Limb (tissue), 2 donors: ENCODE data around the gene TCAIM.
"Not testable (repeated sequence)": the region's sequence is repeated elsewhere in the genome, so short reads cannot be mapped to it uniquely, and the experiment has no call there.

ENCODE experiments used
- DNase-seq, 2 donors: peaks; one replicate each; pipeline ENCODE4 v3.0.0-alpha.2; 2016; ENCODE audit errors: extremely low spot score in 2 of 2

Gene TCAIM

DNA sequence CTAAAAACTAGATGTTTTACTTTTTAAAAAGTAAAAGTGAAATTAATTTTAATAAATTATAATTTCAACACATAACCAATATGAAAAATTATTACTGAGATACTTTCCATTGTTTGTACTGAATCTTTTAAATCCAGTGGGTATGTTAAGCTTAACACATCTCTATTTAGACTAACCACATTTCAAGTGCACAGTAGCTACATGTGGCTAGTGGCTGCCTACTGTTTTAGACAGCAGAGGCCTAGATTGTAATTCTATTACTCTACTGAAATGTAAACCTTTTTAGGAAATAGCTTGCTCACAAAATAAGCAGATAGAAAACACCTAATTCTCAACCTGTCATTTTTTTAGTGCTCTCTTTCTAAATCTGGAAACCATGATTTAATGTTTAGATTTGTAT lies 4.9 kb downstream of the TCAIM start:
- no peak for DNase-seq

DNA sequence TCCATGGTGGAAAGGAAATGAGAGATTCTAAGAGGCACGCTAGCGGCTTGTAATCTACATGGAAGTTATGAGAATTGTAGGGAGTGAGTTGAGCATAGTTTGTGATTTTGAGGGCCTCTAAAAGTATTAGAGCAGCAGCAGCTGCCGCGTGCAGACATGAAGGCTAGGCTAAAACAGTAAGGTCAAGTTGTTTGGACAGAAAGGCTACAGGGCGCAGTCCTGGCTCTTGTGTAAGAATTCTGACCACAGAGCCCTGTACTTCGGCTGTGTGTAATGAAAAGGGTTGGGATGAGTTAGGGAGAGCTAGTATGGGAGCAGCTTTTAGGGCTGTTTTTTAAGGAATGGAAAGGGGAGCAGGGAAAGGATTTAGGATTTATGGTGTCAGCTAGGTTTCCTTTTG lies 8.0 kb downstream of the TCAIM start:
- not testable (repeated sequence) for DNase-seq

DNA sequence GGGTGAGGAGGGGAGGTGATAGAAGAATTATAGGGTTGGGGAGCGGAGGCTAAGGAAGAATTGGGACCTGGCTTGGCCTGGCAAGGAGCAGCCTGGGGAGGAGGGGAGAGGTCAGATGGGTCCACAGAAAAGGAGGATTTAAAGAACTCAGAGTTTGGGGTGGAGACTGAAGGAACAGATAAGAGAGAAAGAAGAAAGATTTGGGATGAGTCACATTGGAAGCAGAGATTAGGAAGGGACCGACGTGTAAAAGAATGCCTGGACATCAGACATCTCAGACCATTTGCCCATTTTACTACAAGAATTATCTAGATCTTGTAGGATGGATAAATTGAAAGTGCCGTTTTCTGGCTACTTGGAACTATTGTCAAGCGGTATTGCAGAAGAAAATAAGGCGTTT lies 10.4 kb downstream of the TCAIM start:
- DNase-seq: no peak

DNA sequence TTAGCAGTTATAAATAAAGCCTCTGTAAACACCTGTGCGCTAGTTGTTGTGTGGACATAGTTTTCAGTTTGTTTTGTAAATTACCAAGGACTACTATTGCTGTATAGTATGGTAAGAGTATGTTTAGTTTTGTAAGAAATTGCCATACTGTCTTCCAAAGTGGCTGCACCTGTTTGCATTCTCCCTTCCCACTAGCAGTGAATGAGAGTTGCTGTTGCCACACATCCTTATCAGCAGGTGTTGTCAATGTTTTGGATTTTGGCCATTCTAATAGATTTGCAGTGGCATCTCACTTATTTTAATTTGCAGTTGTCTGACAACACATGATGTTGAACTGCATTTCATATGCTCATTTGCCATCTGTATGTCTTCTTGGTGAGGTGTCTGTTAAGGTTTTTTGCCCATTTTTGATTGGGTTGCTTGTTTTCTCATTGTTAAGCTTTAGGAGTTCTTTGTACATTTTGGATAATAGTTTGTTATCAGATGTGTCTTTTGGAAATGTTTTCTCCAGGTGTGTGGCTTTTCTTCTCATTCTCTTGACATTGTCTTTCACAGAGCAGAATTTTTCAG lies 14.9 kb downstream of the TCAIM start:
- no peak for DNase-seq

DNA sequence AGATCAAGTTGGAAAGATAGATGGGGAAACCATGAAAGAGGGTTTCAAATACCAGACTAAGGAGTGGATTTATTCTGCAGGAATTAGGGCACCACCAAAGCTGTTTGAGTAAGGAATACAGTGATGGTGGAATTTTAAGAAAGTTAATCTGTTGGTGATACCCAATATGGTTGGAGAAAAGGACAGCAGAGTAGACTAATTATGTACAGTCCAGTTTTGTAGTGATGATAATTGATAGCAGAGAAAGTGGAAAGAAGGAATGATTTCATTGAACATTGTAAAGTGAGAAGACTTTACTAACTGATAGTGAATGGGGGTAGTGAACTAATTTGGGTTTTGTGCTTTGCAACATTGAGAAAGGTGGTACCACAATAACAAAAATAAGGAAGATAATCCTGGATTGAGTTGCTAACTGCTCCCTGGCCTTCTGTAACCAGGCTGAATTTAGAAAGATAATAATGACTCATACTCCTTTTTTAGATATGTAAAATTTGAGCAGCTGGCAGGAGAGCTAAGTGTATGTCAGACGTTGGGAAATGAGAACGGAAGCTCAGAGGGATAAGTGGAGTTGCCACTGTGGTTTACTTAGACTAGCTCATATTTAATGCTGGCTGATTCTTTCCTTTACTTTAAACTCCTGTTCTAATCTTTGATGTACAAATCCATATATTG lies 16.9 kb downstream of the TCAIM start:
- DNase-seq: peak in 1 of 2 donors; percentile 32

DNA sequence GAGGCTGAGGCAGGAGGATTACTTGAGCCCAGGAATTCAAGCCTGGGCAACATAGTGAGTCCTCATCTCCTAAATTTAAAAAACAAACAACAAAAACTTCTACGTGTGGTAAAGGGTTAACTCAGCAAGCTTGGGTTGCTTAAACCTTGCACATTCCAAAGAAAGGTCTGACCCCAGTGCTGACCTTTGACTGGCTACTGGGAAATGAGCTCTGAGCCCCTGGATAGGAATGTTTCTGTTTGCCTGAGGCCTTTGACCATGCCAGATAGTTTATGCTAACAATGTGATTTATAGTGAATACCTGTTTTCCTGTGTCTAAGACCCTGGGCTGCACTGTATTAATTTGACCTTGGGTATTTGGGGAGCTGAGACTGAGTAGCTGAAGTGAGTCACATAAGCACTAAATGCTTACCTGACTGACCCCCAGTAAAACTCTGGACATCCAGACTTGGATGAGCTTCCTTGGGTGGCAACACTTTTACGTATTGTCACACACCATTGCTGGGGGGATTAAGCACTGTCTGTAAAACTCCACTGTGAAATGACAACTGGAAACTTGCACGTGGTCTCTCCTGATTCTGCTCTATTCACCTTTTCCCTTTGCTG lies 20.7 kb downstream of the TCAIM start:
- DNase-seq: no peak

DNA sequence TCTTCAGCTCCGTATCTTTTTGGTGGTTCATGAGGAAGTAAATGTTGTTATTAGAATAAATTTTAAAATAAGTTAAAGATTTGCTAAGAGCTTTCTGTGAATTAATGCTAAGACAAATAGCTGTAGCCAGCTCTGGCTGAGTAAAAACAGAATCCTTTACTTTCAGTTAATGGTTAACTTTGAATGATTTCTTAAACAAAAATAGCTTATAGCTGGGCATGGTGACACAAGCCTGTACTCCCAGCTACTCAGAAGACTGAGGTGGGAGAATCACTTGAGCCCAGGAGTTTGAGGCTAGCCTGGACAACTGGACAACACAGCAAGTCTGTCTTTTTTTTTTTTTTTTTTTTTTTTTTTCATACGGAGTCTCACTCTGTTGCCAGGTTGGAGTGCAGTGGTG lies 25.0 kb downstream of the TCAIM start:
- DNase-seq: no peak

DNA sequence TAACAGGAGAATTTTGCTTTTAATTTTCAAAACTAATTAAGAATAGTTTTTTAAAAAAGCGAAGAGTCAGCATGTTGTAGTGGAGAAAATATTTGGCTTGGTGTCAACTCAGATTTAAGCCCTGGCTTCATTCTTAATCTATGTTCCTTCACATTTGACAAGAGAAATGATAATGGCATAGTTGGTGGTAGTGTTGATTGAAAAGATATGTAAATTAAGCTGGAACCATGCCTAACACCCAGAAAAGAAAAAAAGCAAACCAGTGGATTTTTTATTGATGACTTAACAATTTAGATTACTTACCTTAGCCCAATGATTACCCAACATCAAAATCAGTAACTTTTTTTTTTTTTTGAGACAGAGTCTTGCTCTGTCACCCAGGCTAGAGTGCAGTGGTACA lies 27.4 kb downstream of the TCAIM start:
- DNase-seq: no peak

DNA sequence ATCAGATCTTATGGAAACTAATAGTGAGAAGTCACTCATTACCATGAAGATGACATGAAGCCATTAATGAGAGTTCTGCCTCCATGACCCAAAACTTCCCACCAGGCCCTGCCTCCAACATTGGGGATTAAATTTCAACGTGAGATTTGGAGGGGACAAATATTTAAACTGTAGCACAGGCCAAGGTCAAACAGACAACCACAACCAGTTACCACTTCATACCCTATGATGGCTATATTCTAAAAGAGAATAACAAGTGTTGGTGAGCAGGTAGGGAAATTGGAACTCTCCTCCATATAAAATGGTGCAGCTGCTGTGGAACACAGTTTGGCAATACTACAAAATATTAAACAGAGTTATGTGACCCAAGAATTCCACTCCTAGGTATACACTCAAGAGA lies 36.9 kb downstream of the TCAIM start:
- DNase-seq: no peak

DNA sequence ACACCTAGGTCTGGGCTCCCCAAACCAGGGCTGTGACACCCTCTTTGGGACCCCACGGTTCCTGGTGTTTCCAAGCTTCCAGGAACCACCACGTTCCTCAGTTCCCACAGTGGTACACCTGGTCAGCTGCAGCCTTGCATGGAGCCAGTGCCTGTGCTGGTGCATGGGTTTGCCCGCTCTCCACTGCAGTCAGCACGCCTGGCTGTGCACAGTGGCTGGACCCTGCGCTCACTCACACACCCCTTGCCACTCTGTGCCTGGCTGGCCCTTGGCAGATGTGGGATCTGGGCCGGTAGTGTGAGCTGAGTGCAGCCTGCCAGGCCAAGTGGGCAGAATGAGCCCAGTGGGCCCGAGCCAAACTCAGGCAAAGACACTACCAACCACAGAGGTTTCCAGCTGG lies 48.8 kb downstream of the TCAIM start:
- DNase-seq: no peak

DNA sequence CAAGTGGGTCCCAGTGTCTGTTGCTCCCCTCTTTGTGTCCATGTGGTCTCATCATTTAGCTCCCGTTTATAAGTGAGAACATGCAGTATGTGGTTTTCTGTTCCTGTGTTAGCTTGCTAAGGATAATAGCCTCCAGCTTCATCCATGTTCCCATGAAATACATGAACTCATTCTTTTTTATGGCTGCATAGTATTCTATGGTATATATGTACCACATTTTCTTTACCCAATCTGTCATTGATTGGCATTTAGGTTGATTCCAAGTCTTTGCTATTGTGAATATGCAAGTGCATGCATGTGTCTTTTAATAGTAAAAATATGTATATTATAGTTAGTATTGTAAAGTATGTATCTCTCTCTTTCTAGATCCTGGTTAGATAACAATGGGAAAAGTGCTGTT lies 53.9 kb downstream of the TCAIM start:
- no peak for DNase-seq

DNA sequence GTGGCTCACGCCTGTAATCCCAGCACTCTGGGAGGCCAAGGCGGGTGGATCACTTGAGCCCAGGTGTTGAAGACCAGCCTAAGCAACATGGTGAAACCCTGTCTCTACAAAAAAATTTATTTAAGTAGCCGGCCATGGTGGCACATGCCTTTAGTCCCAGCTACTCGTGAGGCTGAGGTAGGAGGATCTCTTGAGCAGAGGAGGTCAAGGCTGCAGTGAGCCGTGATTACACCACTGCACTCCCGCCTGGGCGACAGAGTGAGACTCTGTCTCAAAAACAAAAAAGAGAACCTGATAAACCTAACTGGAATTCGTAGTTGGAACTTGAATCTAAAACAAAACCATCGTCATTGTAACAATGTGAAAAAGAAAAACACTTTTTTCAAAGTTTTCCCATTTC lies 57.1 kb downstream of the TCAIM start:
- DNase-seq: no peak

DNA sequence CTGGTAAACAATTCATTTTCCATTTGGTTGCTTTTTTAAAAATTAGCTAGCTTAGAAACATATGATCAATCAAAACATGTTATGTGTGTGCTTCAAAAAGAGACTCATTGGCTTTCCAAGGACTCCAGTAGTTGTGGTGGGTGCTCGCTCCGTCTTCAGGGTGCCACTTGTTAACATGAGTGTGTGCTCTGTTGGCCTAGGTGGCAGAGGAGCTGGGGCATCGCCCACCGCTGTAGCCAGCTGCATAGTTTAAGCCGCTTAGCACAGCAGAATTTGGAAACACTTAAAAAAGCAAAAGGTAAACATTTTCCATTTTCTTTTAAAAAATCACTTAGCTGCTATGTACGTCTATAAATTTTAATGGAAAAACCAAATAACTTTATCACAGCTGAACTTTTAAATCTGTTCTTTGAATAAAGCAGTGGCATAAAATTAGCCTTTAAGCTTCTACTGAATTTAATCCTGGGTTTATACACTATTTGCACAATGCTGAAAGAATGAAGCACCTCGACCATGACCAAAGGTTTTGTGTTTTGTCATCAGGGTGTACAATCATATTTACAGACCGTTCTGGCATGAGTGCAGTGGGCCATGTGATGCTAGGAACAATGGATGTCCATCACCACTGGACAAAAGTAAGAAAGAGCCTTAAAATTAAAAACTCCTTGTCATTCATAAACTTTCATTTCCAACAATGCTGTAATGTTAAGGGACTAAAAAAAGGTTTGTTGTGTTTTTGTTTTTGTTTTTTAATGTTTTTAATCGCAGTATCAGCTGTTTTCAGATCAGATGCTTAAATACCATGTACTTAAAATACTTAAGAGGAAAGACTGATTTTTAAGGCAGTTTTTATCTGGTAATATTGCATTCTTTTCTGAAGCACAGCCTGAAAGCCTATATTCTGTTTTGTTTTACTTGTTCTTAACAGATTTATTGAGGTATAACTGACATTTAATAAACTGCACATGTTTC lies 57.9 kb downstream of the TCAIM start:
- DNase-seq: no peak

DNA sequence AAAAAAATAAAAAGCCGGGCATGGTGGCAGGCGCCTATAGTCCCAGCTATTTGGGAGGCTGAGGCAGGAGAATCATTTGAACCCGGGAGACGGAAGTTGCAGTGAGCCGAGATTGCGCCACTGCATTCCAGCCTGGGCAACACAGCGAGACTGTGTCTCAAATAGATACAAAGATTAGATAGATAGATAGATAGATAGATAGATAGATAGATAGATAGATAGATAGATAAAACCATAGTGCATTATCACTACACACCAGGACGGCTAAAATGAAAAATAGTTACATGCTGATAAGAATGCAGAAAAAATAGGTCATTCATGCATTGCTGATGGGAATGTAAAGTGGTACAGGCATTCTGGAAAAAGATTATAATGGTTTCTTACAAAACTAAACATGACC lies 59.7 kb downstream of the TCAIM start:
- DNase-seq: not testable (repeated sequence)

DNA sequence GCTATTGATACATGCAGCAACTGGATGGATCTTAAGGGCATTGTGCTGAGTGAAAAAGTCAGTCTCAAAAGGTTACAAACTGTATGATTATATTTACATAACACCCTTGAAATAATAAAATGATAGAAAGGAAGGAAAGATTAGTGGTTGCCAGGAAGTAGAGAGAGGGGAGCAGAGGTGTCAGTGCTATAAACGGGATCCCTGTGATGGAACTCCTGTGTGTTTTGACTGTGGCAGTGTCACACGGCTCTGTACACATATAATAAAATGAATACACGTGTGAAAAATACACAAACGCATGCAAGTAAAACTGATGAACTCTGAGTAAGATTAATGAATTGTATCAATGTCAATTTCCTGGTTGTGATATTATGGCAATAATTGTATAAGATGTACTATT lies 60.3 kb downstream of the TCAIM start:
- DNase-seq: no peak

DNA sequence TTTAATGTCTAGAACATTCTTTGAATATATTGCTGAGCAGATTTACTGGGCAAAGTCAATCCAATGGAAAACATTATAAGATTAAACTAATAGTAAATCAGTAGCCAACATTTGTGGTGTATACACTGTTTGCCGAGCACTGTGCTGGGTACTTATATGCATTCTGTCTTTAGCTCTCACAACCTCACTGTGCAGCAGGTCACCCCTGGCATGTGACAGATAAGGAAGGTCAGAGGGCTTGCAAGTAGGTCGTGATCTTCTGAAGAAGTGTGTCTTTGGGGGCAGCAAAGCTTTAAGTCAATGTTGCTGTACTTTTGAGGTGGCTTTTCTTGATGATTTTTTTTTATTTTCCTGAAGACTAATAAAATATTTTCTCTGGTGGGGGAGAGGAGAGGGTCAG lies 62.2 kb downstream of the TCAIM start:
- no peak for DNase-seq

DNA sequence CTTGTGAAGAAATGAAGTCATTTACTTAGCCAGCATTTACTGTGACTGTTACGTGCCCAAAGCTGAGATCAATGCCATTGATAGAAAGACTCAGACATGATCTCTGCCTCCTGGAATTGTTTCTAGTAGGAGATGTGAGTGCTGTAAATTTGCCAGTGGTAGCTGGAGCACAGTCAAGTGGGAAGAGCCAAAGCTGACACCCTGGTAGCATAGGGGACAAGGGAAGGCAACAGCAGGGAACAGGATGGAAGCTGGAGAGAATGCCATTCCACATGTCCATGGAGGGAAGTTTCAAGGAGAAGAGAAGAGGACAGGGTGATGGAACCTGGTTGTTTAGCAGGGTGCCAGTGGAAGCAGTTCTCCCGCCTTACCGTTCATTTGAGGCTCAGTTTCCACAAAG lies 64.0 kb downstream of the TCAIM start:
- DNase-seq: no peak

DNA sequence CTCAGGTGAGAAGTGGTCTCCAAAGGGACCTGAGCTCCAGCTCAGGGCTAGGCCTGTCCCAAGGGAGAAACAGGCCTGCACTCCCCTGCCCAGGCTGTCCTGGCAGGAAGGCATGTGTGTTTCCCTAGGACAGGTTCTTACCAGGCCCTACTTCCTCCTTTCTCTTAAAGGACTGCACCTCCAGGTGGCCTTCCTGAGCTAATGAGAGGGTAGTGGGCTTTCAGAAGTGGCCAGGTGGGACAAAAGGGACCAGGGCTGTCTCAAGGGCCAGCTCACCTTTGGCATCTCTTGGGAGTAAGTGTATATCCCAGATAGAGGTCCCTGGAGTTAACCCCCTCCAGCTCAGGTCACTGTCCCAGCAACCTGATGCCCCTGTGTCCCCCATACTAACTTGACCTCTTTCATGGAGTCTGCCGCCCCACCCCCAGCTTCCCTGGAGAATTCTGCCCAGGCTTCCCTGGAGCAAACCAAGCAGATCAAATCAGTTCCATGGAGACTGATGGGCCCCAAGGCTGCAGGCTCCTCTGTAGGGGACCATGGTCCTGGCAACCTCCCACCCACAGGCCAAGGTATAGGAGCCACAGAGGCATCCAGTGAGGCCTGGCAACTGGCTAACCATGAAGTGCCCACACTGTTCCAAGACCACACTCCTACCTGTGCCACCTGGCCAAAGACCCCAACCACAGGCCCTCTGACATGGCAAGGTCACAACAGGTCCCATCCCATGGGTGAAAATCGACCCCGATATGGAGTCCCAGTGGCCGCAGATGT lies 71.3 kb downstream of the TCAIM start:
- DNase-seq: no peak

DNA sequence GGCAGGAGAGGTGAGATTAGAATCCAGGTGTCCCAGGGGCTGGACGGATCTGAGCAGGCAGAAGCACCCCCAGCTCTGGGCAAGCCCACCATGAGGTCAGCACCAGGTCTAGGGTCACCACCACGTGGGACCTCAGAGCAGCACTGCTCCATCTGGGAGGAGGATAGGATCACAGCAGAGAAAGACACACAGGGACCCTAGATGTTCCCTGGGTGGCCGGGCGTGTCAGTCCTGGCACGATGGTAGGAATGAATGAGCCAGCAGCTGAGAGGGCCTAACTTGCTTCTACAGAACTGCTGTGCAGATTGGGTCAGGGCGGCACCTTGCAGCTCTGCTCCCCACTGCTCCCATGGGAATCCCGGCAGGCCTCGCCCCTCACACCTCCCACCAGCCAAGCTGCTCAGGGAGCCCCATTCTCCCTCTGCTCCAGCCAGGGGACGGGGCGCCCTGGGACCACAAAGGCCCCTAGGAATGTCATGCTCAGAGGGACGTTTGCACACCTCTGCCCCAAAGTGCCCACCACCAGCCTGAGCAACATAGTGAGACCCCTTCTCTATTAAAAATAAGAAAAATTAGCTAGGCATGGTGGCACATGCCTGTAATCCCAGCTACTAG lies 72.6 kb downstream of the TCAIM start:
- DNase-seq: no peak

DNA sequence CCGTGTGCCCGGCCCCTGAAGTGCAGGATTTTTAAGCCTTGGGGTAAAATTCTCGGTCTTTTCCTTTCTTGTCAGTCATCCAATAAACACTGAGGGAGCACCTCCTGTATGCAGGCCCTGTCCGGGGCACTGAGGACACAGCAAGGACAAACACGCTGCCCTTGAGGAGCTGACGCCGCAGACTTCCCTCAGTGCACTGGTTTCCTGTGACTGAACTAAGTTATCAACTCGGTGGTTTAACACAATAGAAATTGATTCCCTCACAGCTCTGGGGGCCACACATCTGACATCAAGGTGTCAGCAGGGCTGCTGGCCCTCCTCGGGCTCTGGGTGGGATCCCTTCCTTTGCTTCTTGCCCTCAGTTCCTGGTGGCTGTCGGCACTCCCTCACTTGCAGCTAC lies 73.8 kb downstream of the TCAIM start:
- DNase-seq: no peak

DNA sequence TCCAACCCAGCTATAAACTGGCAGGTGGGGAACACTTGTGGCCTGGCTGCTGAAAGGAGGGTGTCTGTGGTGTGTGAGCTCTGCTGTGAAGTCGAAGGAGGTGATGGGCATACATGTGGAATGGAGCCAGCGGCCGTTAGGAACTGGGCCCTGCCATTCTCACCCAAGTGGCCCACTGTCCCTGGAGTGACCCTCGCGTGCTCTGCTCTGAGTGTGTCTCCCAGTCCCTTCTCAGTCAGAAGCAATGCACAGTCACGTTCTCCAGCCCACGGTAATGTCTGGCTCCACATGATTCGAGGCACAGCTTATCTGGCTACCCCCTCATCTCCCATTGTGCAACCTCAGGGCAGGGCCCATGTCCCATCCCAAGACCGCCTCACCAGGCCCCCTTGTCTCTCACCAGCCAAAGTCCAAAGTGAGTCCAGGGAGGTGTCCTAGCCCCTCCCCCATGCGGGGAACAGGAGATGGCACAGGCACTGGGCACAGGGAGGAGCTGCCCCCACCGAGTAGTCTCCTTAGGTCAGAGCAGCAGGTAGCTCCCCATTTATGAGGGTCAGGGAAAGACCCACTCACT lies 76.0 kb downstream of the TCAIM start:
- DNase-seq: no peak
